Measurements from ENCODE around the gene PTPRD.

DNA sequence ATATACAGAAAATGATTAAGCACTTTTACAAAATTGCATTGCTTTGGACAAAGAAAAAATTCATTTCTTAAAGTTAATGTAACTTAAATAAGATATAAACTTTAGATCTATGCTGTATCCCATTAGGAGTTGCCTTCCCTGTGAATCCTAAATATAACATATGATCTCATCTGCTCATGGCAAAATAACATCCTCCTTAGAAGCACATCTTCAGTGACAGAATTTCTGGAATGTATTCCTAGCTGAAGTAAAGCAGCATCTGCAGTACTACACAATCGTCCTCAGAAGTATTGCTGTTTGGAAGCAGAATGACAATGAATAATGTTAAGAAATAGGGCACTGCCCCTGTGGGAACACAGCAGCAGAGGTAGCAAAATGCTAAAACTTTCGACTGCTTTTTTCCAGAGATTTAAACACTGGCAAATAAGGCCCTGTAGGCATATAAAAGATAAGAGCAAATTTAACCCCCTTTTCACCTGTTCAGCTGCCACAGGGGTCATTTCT lies 571.0 kb downstream of the PTPRD start:
- TF ChIP-seq POLR2A (IDR thresholded peaks at IDR 0.05; ENCODE audit: low read depth, low read length) (no peak), POLR2AphosphoS5 (IDR thresholded peaks at IDR 0.05; ENCODE audit: low read depth, low read length) (no peak), TAF1 (IDR thresholded peaks at IDR 0.05; ENCODE audit: borderline replicate concordance, low read depth, low read length) (no peak)

Data from GM12892 (cell line).